Measurements from ENCODE around the gene USP6NL.
"Not testable (repeated sequence)": the region's sequence is repeated elsewhere in the genome, so short reads cannot be mapped to it uniquely, and the experiment has no call there.

The USP6NL gene

DNA sequence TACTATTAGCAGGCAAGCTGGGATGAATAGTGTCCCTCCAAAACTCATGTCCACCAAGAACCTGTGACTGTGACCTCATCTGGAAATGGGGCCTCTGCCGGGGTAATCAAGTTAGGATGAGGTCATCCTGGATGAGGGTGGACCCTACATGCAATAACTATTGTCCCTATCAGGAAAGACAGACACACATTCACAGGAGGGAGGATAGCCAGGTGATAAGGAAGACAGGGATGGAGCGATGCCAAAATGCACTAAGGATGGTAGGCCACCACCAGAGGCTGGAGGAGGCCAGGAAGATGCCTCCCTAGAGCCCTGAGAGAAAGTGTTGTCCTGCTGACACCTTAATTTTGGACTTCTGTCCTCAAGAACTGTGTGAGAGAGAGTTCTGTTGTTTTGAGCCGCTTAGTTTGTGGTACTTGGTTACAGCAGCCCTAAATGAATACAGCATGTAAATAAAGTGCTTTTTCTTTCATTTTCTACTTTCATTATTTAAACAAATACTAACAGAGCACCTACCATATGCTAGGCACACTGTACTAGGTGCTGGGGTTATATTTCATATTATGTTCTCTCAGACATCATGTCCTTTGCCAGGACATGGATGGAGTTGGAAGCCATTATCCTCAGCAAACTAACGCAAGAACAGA is 111.9 kb downstream of the USP6NL start:
- Histone ChIP-seq H3K4me1 (ENCODE audit: low read depth, poor library complexity, severe bottlenecking) (peaks cover 16% of the 10 kb centered on the region), H3K4me3 (IDR thresholded peaks at IDR 0.05; ENCODE audit: insufficient read depth, low read depth, low read length) (no peak overlapping the region), H4K20me1 (ENCODE audit: insufficient read depth) (no peaks in the 10 kb centered on the region), H3K36me3 (ENCODE audit: insufficient read depth) (no peaks in the 10 kb centered on the region), H3K27ac (no peak overlapping the region), H3K4me2 (no peak overlapping the region), H3K79me2 (ENCODE audit: insufficient read depth, low read depth) (no peaks in the 10 kb centered on the region), H3K9ac (no peak overlapping the region), H3K27me3 (ENCODE audit: insufficient read depth, low read depth) (no peaks in the 10 kb centered on the region), H2AFZ (ENCODE audit: low read depth) (no peak overlapping the region)
- TF ChIP-seq, protein P1, sequence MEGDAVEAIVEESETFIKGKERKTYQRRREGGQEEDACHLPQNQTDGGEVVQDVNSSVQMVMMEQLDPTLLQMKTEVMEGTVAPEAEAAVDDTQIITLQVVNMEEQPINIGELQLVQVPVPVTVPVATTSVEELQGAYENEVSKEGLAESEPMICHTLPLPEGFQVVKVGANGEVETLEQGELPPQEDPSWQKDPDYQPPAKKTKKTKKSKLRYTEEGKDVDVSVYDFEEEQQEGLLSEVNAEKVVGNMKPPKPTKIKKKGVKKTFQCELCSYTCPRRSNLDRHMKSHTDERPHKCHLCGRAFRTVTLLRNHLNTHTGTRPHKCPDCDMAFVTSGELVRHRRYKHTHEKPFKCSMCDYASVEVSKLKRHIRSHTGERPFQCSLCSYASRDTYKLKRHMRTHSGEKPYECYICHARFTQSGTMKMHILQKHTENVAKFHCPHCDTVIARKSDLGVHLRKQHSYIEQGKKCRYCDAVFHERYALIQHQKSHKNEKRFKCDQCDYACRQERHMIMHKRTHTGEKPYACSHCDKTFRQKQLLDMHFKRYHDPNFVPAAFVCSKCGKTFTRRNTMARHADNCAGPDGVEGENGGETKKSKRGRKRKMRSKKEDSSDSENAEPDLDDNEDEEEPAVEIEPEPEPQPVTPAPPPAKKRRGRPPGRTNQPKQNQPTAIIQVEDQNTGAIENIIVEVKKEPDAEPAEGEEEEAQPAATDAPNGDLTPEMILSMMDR (conservative IDR thresholded peaks at IDR 0.05; ENCODE audit: low read depth, low read length), result no peak

DNA sequence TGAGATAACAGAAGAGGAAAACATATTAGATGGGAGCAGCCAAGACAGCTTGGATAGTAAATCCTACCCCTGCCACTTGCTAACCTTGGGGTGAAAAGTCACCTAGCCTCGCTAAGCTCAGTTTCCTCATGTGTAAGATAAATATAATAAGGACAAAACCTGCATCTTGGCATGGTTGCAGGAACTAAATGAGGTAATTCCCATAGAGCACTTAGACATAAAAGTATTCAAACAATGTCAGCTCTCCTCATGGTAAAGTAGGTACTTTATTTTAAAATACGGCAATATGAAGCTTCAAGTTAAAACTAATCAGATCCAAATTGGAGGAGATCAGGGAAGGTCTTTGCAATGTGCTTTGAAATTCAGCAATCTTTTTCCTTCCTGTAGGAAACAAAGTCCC is 113.1 kb downstream of the USP6NL start:
- Histone ChIP-seq H3K79me2 (ENCODE audit: insufficient read depth, low read depth) (no peaks in the 10 kb centered on the region), H3K9ac (no peak overlapping the region), H4K20me1 (ENCODE audit: insufficient read depth) (no peaks in the 10 kb centered on the region), H3K36me3 (ENCODE audit: insufficient read depth) (no peaks in the 10 kb centered on the region), H3K4me2 (no peak overlapping the region), H3K27ac (no peak overlapping the region), H3K4me1 (ENCODE audit: low read depth, poor library complexity, severe bottlenecking) (peaks cover 16% of the 10 kb centered on the region), H2AFZ (ENCODE audit: low read depth) (no peak overlapping the region), H3K27me3 (ENCODE audit: insufficient read depth, low read depth) (no peaks in the 10 kb centered on the region), H3K4me3 (IDR thresholded peaks at IDR 0.05; ENCODE audit: insufficient read depth, low read depth, low read length) (no peak overlapping the region)
- TF ChIP-seq, protein P1 (conservative IDR thresholded peaks at IDR 0.05; ENCODE audit: low read depth, low read length), result no peak

DNA sequence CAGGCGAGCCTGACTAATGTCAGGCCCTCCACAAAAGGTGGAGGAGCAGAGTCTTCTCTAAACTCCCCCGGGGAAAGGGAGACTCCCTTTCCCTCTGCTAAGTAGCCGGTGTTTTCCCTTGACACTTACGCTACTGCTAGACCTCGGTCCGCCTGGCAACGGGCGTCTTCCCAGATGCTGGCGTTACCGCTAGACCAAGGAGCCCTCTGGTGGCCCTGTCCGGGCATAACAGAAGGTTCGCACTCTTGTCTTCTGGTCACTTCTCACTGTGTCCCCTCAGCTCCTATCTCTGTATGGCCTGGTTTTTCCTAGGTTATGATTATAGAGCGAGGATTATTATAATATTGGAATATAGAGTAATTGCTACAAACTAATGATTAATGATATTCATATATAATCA is 116.5 kb downstream of the USP6NL start:
- not testable (repeated sequence) for H3K79me2 ChIP-seq (ENCODE audit: insufficient read depth, low read depth); H3K27me3 ChIP-seq (ENCODE audit: insufficient read depth, low read depth); H3K4me1 ChIP-seq (ENCODE audit: low read depth, poor library complexity, severe bottlenecking); H4K20me1 ChIP-seq (ENCODE audit: insufficient read depth); H2AFZ ChIP-seq (ENCODE audit: low read depth); H3K4me2 ChIP-seq; H3K4me3 ChIP-seq (IDR thresholded peaks at IDR 0.05; ENCODE audit: insufficient read depth, low read depth, low read length); H3K27ac ChIP-seq; H3K9ac ChIP-seq; H3K36me3 ChIP-seq (ENCODE audit: insufficient read depth)

DNA sequence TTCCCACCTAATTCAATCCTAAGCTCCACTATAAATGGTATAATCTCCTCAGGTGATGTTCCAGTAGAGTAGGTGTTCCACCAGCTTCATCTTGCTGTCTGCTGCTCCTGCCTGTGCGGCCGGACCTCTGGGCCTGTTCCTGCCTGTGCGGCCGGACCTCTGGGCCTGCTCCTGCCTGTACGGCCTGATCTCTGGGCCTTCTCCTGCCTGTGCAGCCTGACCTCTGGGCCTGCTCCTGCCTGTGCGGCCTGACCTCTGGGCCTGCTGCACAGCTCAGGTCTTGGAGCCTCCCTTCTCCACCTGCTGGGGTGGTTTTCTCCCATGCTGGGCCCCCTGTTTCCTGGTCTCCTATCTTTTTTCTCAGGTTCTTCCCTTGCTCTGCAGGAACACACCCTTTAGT is 117.8 kb downstream of the USP6NL start:
- H3K79me2 ChIP-seq (ENCODE audit: insufficient read depth, low read depth), result no peaks in the 10 kb centered on the region
- no peak overlapping the region for H3K9ac ChIP-seq
- no peak overlapping the region for H2AFZ ChIP-seq (ENCODE audit: low read depth)
- H3K4me3 ChIP-seq (IDR thresholded peaks at IDR 0.05; ENCODE audit: insufficient read depth, low read depth, low read length), result no peak overlapping the region
- H3K27me3 ChIP-seq (ENCODE audit: insufficient read depth, low read depth), result no peaks in the 10 kb centered on the region
- TF ChIP-seq, protein P1 (conservative IDR thresholded peaks at IDR 0.05; ENCODE audit: low read depth, low read length), result no peak
- no peaks in the 10 kb centered on the region for H3K36me3 ChIP-seq (ENCODE audit: insufficient read depth)
- H3K4me2 ChIP-seq, result no peak overlapping the region
- no peak overlapping the region for H3K27ac ChIP-seq
- H4K20me1 ChIP-seq (ENCODE audit: insufficient read depth), result no peaks in the 10 kb centered on the region
- no peaks in the 10 kb centered on the region for H3K4me1 ChIP-seq (ENCODE audit: low read depth, poor library complexity, severe bottlenecking)

DNA sequence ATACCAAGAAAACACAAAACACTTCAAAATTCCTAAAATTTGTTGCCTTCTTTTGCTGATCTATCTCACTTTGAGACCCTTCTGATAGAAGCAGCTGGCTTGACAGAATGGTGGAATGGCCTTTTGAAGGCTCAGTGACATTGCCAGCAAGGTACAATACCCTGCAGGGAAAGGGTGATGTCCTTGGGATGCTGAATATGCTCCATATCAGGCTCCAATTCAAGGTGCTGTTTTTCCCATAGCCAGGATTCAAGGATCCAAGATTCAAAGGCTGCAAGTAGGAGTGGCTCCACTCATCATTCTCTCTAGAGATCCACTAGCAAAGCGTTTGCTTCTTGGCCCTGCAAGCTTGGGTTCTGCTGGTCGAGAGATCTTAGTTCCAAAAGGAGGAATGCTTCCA is 120.4 kb downstream of the USP6NL start:
- Histone ChIP-seq H2AFZ (ENCODE audit: low read depth) (no peak overlapping the region), H3K4me3 (IDR thresholded peaks at IDR 0.05; ENCODE audit: insufficient read depth, low read depth, low read length) (no peak overlapping the region), H4K20me1 (ENCODE audit: insufficient read depth) (no peaks in the 10 kb centered on the region), H3K9ac (no peak overlapping the region), H3K4me1 (ENCODE audit: low read depth, poor library complexity, severe bottlenecking) (no peaks in the 10 kb centered on the region), H3K79me2 (ENCODE audit: insufficient read depth, low read depth) (no peaks in the 10 kb centered on the region), H3K4me2 (no peak overlapping the region), H3K27ac (no peak overlapping the region), H3K27me3 (ENCODE audit: insufficient read depth, low read depth) (no peaks in the 10 kb centered on the region), H3K36me3 (ENCODE audit: insufficient read depth) (no peaks in the 10 kb centered on the region)
- TF ChIP-seq, protein P1 (conservative IDR thresholded peaks at IDR 0.05; ENCODE audit: low read depth, low read length), result no peak

Measured in KMS-11 (cell line).